MM.1S (cell line): ENCODE data around the gene LEO1.

Experiments
- EZH2 ChIP-seq: fragments of 300-600 bp; sonication (generic); optimal IDR thresholded peaks from 2 replicates; pipeline ENCODE3; 2017; ENCODE audit warnings: low read depth, mild to moderate bottlenecking, antibody characterized with exemption, low read length, mixed read lengths
- EZH2phosphoT487 ChIP-seq: fragments of 300-600 bp; sonication (generic); IDR thresholded peaks from 2 replicates; pipeline ENCODE4 v1.6.1; 2018; ENCODE audit warnings: antibody characterized with exemption, low read length
- TF ChIP-seq, protein P1 (sequence below): fragments of 300-600 bp; sonication (generic); IDR thresholded peaks from 2 replicates; pipeline ENCODE4 v1.5.1; 2016; ENCODE audit warnings: antibody characterized with exemption, low read length, mixed read lengths

DNA sequence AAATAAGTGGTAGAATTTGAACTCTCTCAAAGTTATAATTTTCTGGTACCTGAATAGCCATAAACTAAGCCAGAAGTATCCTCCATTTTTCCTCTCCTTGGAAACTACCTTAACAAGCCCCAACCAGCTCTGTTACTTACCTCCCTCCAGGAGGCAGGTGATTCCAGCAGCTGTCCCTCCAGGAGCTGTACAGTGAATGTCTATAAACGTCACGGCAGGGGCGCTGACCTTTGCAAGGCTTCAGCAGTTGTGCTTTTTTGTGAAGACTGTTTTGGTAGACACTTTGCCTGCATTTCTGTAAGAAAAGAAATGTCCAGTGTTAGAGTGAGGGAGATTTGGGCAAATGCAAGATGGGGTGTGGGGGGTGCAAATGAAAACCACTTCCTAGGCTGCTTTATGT is 67.2 kb downstream of the LEO1 start:
- TF ChIP-seq EZH2phosphoT487 (no peak), EZH2 (no peak)
- TF ChIP-seq, protein P1, sequence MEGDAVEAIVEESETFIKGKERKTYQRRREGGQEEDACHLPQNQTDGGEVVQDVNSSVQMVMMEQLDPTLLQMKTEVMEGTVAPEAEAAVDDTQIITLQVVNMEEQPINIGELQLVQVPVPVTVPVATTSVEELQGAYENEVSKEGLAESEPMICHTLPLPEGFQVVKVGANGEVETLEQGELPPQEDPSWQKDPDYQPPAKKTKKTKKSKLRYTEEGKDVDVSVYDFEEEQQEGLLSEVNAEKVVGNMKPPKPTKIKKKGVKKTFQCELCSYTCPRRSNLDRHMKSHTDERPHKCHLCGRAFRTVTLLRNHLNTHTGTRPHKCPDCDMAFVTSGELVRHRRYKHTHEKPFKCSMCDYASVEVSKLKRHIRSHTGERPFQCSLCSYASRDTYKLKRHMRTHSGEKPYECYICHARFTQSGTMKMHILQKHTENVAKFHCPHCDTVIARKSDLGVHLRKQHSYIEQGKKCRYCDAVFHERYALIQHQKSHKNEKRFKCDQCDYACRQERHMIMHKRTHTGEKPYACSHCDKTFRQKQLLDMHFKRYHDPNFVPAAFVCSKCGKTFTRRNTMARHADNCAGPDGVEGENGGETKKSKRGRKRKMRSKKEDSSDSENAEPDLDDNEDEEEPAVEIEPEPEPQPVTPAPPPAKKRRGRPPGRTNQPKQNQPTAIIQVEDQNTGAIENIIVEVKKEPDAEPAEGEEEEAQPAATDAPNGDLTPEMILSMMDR = no peak
